KMS-11 (cell line): ENCODE results near the gene BCL2L1.
A peak's percentile ranks its signal among the peaks of the same experiment; 100 is the strongest.

Source experiments
- H2AFZ ChIP-seq: fragments of 200-600 bp; sonication (generic); 2 replicates; pipeline ENCODE4 v1.6.1; 2016; ENCODE audit warnings: antibody characterized with exemption, mixed run types, low read depth
- H3K27ac ChIP-seq: fragments of 200-600 bp; sonication (generic); 2 replicates; pipeline ENCODE4 v1.6.1; 2016; ENCODE audit warnings: mild to moderate bottlenecking, mixed run types
- H3K27me3 ChIP-seq: fragments of 200-600 bp; sonication (generic); 2 replicates; pipeline ENCODE4 v1.6.1; 2017; ENCODE audit warnings: mild to moderate bottlenecking, low read depth, mixed run types, moderate library complexity; ENCODE audit not compliant: insufficient read depth
- H3K36me3 ChIP-seq: fragments of 200-600 bp; sonication (generic); 2 replicates; pipeline ENCODE4 v1.6.1; 2017; ENCODE audit warnings: mild to moderate bottlenecking, mixed run types; ENCODE audit not compliant: insufficient read depth
- H3K4me1 ChIP-seq: fragments of 200-600 bp; sonication (generic); 2 replicates; pipeline ENCODE4 v1.6.1; 2016; ENCODE audit warnings: mild to moderate bottlenecking, low read depth, mixed run types; ENCODE audit not compliant: poor library complexity, severe bottlenecking
- H3K4me2 ChIP-seq: fragments of 200-600 bp; sonication (generic); 2 replicates; pipeline ENCODE4 v1.7.0; 2016; ENCODE audit warnings: mild to moderate bottlenecking, mixed run types
- H3K4me3 ChIP-seq: fragments of 200-600 bp; sonication (generic); IDR thresholded peaks from 2 replicates; pipeline ENCODE4 v1.6.1; 2017; ENCODE audit warnings: low read depth, low read length, mixed read lengths; ENCODE audit not compliant: insufficient read depth
- H3K79me2 ChIP-seq: fragments of 200-600 bp; sonication (generic); 2 replicates; pipeline ENCODE4 v1.6.1; 2016; ENCODE audit warnings: low read depth, mixed run types; ENCODE audit not compliant: insufficient read depth
- H3K9ac ChIP-seq: fragments of 200-600 bp; sonication (generic); 2 replicates; pipeline ENCODE4 v1.6.1; 2016; ENCODE audit warnings: mild to moderate bottlenecking, mixed run types
- H4K20me1 ChIP-seq: fragments of 200-600 bp; sonication (generic); 2 replicates; pipeline ENCODE4 v1.6.1; 2016; ENCODE audit warnings: mild to moderate bottlenecking, mixed run types; ENCODE audit not compliant: insufficient read depth
- TF ChIP-seq, protein P1 (sequence below): fragments of 200-600 bp; sonication (generic); conservative IDR thresholded peaks from 2 replicates; pipeline ENCODE4 v1.6.1; 2017; ENCODE audit warnings: low read depth, mild to moderate bottlenecking, antibody characterized with exemption, low read length, moderate library complexity, mixed read lengths

BCL2L1 gene

DNA sequence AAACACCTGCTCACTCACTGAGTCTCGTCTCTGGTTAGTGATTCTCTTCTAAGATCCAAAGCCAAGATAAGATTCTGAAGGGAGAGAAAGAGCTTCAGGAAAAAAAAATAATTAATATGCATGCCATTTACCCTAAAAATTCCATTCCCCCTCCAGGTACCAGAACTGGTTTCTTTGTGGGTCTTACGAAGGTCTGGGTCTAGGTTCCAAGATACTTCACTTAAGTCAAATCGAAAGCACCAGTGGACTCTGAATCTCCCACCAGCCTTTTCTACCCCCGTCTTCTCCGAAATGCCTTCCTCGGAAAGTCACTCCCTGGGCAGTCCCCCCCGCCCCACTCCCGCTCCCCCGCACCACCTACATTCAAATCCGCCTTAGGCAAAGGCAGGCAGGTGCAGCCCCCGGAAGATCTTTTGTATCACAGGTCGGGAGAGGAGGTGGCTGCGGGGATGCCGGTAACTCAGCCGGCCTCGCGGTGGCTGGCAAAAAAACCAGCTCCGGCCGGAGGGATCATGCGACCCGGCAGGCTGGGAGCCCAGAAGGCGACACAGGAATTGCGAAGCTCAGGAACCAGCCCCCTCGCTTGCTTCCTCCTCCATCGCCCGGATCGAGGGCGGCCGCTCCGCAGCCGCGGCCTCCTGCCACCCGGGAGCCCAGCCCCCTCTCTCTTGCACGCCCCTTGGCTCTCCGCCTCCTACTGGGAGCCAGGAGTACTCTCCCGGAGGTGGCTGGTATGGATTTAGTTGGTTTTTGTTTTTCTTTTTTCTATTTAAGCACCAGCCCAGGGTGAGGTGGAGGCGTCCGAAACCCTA lies at the start of gene BCL2L1:
Gene BCL2L1 (minus strand): TSS at position 612 of the 812 bp plus-strand sequence. CDS start 650 bp downstream, outside the sequence.
- TF ChIP-seq, protein P1, sequence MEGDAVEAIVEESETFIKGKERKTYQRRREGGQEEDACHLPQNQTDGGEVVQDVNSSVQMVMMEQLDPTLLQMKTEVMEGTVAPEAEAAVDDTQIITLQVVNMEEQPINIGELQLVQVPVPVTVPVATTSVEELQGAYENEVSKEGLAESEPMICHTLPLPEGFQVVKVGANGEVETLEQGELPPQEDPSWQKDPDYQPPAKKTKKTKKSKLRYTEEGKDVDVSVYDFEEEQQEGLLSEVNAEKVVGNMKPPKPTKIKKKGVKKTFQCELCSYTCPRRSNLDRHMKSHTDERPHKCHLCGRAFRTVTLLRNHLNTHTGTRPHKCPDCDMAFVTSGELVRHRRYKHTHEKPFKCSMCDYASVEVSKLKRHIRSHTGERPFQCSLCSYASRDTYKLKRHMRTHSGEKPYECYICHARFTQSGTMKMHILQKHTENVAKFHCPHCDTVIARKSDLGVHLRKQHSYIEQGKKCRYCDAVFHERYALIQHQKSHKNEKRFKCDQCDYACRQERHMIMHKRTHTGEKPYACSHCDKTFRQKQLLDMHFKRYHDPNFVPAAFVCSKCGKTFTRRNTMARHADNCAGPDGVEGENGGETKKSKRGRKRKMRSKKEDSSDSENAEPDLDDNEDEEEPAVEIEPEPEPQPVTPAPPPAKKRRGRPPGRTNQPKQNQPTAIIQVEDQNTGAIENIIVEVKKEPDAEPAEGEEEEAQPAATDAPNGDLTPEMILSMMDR, result peak; percentile 62; the same call in 1 of the 2 replicates

DNA sequence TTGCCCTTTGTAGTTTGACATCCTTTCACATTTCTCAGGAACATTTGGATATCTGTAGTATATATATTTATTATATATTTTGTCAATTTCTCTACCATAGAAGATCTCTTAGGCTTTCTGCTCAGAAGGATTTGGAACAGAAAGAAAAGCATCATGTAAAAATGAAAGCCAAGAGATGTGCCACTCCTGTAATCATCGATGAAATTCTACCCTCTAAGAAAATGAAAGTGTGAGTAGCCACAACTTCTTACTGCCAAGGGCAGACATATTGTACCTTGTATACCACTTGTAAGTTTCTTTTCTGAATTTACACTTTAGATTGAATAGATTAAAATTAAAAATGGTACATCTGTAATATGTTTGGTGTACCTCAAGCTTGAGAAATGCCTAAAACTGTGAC lies 47.6 kb upstream of the BCL2L1 start:
- Histone ChIP-seq H3K79me2 (peaks cover 8% of the 10 kb centered on the region; the same call in 1 of the 2 replicates), H3K27me3 (no peaks in the 10 kb centered on the region), H2AFZ (no peak overlapping the region), H3K27ac (no peak overlapping the region), H4K20me1 (no peaks in the 10 kb centered on the region), H3K4me3 (no peak overlapping the region), H3K36me3 (peaks cover 33% of the 10 kb centered on the region; the same call in 1 of the 2 replicates), H3K4me1 (peaks cover 19% of the 10 kb centered on the region), H3K4me2 (no peak overlapping the region), H3K9ac (no peak overlapping the region)
- TF ChIP-seq, protein P1, result no peak

More for the DNA sequence above, at the start of gene BCL2L1:
- Histone ChIP-seq H4K20me1 (no peaks in the 10 kb centered on the region), H3K9ac (peak within 1 kb of the TSS; percentile 97), H3K4me1 (peaks cover 51% of the 10 kb centered on the region), H3K4me2 (peak within 1 kb of the TSS; percentile 71), H3K36me3 (no peaks in the 10 kb centered on the region; the same call in 1 of the 2 replicates), H3K27me3 (no peaks in the 10 kb centered on the region), H3K4me3 (peak within 1 kb of the TSS; percentile 58), H3K27ac (peak within 1 kb of the TSS; percentile 93), H3K79me2 (peaks cover 54% of the 10 kb centered on the region; the same call in 1 of the 2 replicates), H2AFZ (peak within 1 kb of the TSS; percentile 80)

DNA sequence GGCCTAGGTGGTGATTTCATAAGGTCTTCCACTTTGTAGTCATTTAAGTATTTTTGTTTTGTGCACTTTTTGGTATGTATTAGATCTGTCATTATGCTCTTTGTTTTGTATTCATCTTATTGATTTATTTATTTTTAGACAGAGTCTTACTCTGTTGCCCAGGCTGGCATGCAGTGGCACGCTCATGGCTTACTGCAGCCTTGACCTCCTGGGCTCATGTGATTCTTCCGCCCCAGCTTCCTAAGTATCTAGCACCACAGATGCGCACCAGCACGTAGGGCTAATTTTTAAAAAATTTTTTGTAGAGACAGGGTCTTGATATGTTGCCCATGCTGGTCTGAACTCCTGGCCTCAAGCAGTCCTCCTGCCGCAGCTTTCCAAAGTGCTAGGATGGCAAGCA lies 47.0 kb upstream of the BCL2L1 start:
- H2AFZ ChIP-seq, result no peak overlapping the region
- peaks cover 6% of the 10 kb centered on the region; the same call in 1 of the 2 replicates for H3K79me2 ChIP-seq
- H3K9ac ChIP-seq, result no peak overlapping the region
- H3K27me3 ChIP-seq, result no peaks in the 10 kb centered on the region
- H4K20me1 ChIP-seq, result no peaks in the 10 kb centered on the region
- no peak overlapping the region for H3K27ac ChIP-seq
- no peak overlapping the region for H3K4me3 ChIP-seq
- H3K36me3 ChIP-seq, result peaks cover 33% of the 10 kb centered on the region; the same call in 1 of the 2 replicates
- TF ChIP-seq, protein P1, result no peak
- no peak overlapping the region for H3K4me2 ChIP-seq
- peaks cover 19% of the 10 kb centered on the region for H3K4me1 ChIP-seq

DNA sequence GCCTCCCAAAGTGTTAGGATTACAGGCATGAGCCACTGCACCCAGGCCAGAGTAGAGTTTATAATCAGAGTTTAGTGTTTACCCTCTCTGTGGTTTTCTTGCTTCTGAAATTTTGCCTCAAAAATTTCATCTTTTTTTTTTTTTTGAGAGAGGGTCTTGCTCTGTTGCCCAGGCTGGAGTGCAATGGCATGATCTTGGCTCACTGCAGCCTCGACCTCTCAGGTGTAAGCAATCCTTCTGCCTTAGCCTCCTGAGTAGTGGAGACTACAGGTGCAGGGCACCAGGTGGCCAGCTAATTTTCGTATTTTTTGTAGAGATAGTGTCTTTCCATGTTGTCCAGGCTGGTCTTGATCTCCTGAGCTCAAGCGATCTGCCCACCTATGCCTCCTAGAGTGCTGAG lies 45.1 kb upstream of the BCL2L1 start:
- Histone ChIP-seq H2AFZ (no peak overlapping the region), H4K20me1 (no peaks in the 10 kb centered on the region), H3K79me2 (peaks cover 5% of the 10 kb centered on the region; the same call in 1 of the 2 replicates), H3K9ac (no peak overlapping the region), H3K4me3 (no peak overlapping the region), H3K4me2 (no peak overlapping the region), H3K27me3 (no peaks in the 10 kb centered on the region), H3K27ac (no peak overlapping the region), H3K4me1 (peaks cover 19% of the 10 kb centered on the region), H3K36me3 (peaks cover 33% of the 10 kb centered on the region; the same call in 1 of the 2 replicates)
- TF ChIP-seq, protein P1, result no peak
